ENCODE results near the gene ACOT13.

The ACOT13 gene

GRCh38 chr6:24689964-24690363 lies 23.1 kb downstream of the ACOT13 start:
- TF ChIP-seq ZNF384 (IDR thresholded peaks at IDR 0.05) (no peak), FOXM1 (IDR thresholded peaks at IDR 0.05; ENCODE audit: borderline replicate concordance) (no peak), NFRKB (IDR thresholded peaks at IDR 0.05) (no peak), SP1 (IDR thresholded peaks at IDR 0.05) (no peak), ARNT (IDR thresholded peaks at IDR 0.05) (no peak), SUZ12 (IDR thresholded peaks at IDR 0.05) (no peak), CTBP1 (IDR thresholded peaks at IDR 0.05; ENCODE audit: borderline replicate concordance) (no peak), LEF1 (IDR thresholded peaks at IDR 0.05; ENCODE audit: borderline replicate concordance) (no peak), FOXA1 (IDR thresholded peaks at IDR 0.05) (no peak), BHLHE40 (IDR thresholded peaks at IDR 0.05; ENCODE audit: borderline replicate concordance) (no peak), L3MBTL2 (conservative IDR thresholded peaks at IDR 0.05) (no peak), TARDBP (IDR thresholded peaks at IDR 0.05) (no peak), HDGF (IDR thresholded peaks at IDR 0.05; ENCODE audit: borderline replicate concordance) (no peak), ELF4 (IDR thresholded peaks at IDR 0.05) (no peak), FOXK2 (IDR thresholded peaks at IDR 0.05) (no peak)
- TF ChIP-seq, protein P1, sequence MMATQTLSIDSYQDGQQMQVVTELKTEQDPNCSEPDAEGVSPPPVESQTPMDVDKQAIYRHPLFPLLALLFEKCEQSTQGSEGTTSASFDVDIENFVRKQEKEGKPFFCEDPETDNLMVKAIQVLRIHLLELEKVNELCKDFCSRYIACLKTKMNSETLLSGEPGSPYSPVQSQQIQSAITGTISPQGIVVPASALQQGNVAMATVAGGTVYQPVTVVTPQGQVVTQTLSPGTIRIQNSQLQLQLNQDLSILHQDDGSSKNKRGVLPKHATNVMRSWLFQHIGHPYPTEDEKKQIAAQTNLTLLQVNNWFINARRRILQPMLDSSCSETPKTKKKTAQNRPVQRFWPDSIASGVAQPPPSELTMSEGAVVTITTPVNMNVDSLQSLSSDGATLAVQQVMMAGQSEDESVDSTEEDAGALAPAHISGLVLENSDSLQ (IDR thresholded peaks at IDR 0.05) = no peak
- ChIA-PET CTCF (no interaction called here), POLR2A (interaction anchor here (0.6 kb wide), 1 partner anchor 91 kb away, joined by 3 read pairs; no protein-coding TSS in a partner anchor)
- DNase-seq (ENCODE audit: extremely low spot score) = no peak

DNA sequence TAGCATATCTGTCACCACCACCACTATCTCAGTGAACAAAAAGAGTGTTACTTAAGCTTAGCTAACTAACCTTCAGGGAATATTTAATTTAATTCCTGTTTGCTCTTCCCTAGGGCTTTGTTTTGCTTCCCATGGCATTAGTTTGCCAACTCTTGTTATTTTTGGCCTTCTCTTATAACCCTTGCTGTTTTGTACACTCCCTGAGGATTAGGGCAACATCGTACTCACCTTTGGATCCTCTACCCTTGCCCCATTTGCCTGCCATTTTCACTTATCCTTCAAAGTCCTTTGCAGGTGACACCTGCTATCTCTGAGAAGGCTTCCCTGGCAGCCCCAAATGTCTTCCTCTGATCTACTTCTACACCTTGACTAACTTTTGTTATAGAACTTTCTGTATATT lies 23.7 kb downstream of the ACOT13 start:
- no peak for TF ChIP-seq LEF1 (IDR thresholded peaks at IDR 0.05; ENCODE audit: borderline replicate concordance)
- TF ChIP-seq NFRKB (IDR thresholded peaks at IDR 0.05) = no peak
- TF ChIP-seq TARDBP (IDR thresholded peaks at IDR 0.05) = no peak
- TF ChIP-seq ELF4 (IDR thresholded peaks at IDR 0.05) = no peak
- no peak for TF ChIP-seq FOXK2 (IDR thresholded peaks at IDR 0.05)
- no peak for TF ChIP-seq FOXM1 (IDR thresholded peaks at IDR 0.05; ENCODE audit: borderline replicate concordance)
- no peak for TF ChIP-seq ARNT (IDR thresholded peaks at IDR 0.05)
- TF ChIP-seq HDGF (IDR thresholded peaks at IDR 0.05; ENCODE audit: borderline replicate concordance) = no peak
- no peak for TF ChIP-seq SUZ12 (IDR thresholded peaks at IDR 0.05)
- TF ChIP-seq FOXA1 (IDR thresholded peaks at IDR 0.05) = no peak
- TF ChIP-seq CTBP1 (IDR thresholded peaks at IDR 0.05; ENCODE audit: borderline replicate concordance) = no peak
- TF ChIP-seq SP1 (IDR thresholded peaks at IDR 0.05) = no peak
- ChIA-PET CTCF (no interaction called here), POLR2A (interaction anchor here (0.6 kb wide), 1 partner anchor 92 kb away, joined by 3 read pairs; no protein-coding TSS in a partner anchor)
- DNase-seq (ENCODE audit: extremely low spot score) = no peak

- no peak for DNase-seq (ENCODE audit: extremely low spot score)
- TF ChIP-seq ARNT (IDR thresholded peaks at IDR 0.05) = no peak
- ChIA-PET POLR2A (no interaction called here), CTCF (no interaction called here)
Measured at GRCh38 chr6:24691550-24691949, 24.7 kb downstream of the ACOT13 start.

DNA sequence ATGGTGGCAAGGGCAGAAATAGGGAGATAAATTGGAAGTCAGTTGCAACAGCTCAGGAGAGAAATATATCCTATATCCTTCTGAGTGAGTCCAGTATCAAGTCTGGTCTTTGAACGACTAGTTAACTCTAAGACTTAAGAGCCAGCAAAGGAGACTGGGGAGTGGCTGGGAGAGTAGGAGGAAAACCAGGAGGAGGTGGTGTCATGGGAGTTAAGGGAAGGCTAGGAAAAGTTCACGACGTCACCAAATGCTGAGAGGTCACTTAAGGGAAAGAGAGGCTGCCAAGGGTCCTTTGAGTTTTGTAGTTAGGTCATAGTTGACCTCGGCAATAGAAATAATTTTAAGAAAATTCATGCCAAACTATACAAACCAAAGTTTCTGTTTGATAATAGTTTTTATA lies 25.1 kb downstream of the ACOT13 start:
- ChIA-PET POLR2A (no interaction called here), CTCF (no interaction called here)
- TF ChIP-seq LEF1 (IDR thresholded peaks at IDR 0.05; ENCODE audit: borderline replicate concordance) = no peak
- no peak for TF ChIP-seq TARDBP (IDR thresholded peaks at IDR 0.05)
- no peak for TF ChIP-seq FOXK2 (IDR thresholded peaks at IDR 0.05)
- TF ChIP-seq BHLHE40 (IDR thresholded peaks at IDR 0.05; ENCODE audit: borderline replicate concordance) = no peak
- no peak for TF ChIP-seq HDGF (IDR thresholded peaks at IDR 0.05; ENCODE audit: borderline replicate concordance)
- TF ChIP-seq FOXM1 (IDR thresholded peaks at IDR 0.05; ENCODE audit: borderline replicate concordance) = no peak
- TF ChIP-seq FOXA1 (IDR thresholded peaks at IDR 0.05) = no peak
- TF ChIP-seq SP1 (IDR thresholded peaks at IDR 0.05) = no peak
- TF ChIP-seq SUZ12 (IDR thresholded peaks at IDR 0.05) = no peak
- no peak for DNase-seq (ENCODE audit: extremely low spot score)

- ChIA-PET CTCF (no interaction called here), POLR2A (no interaction called here)
- no peak for DNase-seq (ENCODE audit: extremely low spot score)
- TF ChIP-seq FOXA1 (IDR thresholded peaks at IDR 0.05) = no peak
- no peak for TF ChIP-seq FOXM1 (IDR thresholded peaks at IDR 0.05; ENCODE audit: borderline replicate concordance)
- no peak for TF ChIP-seq CTBP1 (IDR thresholded peaks at IDR 0.05; ENCODE audit: borderline replicate concordance)
- TF ChIP-seq ARNT (IDR thresholded peaks at IDR 0.05) = no peak
- no peak for TF ChIP-seq LEF1 (IDR thresholded peaks at IDR 0.05; ENCODE audit: borderline replicate concordance)
- TF ChIP-seq ELF4 (IDR thresholded peaks at IDR 0.05) = no peak
- no peak for TF ChIP-seq NFRKB (IDR thresholded peaks at IDR 0.05)
- TF ChIP-seq, protein P1 (IDR thresholded peaks at IDR 0.05) = no peak
- no peak for TF ChIP-seq HDGF (IDR thresholded peaks at IDR 0.05; ENCODE audit: borderline replicate concordance)
- no peak for TF ChIP-seq TARDBP (IDR thresholded peaks at IDR 0.05)
- TF ChIP-seq SP1 (IDR thresholded peaks at IDR 0.05) = no peak
- no peak for TF ChIP-seq FOXK2 (IDR thresholded peaks at IDR 0.05)
- no peak for TF ChIP-seq SUZ12 (IDR thresholded peaks at IDR 0.05)
- TF ChIP-seq L3MBTL2 (conservative IDR thresholded peaks at IDR 0.05) = no peak
- TF ChIP-seq ZNF384 (IDR thresholded peaks at IDR 0.05) = no peak
- no peak for TF ChIP-seq BHLHE40 (IDR thresholded peaks at IDR 0.05; ENCODE audit: borderline replicate concordance)
Measured at GRCh38 chr6:24692415-24692814, 25.5 kb downstream of the ACOT13 start.

DNA sequence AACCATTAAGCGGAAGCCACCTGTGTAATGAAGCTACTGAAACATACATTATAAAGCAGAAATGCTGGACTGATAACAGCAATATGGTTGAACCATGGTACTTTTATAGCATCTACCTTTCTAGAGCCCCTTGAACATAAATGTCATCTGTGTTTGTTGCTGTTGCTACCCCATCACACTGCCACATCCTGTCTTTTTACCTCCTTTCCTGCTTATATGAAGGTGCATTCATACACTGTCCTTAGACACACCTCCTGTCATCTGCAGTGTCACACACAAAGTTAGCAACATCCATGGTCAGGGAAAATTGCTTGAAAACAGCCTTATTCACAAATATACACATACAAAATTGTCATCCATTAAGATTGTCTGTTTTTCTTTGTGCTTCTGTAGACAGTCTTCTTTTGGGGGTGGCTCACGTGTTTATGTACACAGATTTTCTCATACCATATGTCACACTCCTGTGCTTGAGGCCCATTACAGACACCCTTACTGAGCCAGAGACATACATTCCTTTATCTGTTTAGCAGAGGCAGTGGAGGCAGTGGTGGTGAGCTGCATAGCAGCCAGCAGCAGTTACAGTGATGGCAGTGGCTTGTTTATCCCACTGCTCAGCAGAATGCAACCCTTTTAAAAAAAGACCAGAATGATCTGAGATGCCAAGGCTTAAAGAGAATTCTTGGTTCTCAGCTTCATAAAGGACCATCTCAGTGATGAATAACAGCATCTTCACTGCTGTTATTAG lies 26.1 kb downstream of the ACOT13 start:
- ChIA-PET CTCF (interaction anchor here (0.5 kb wide), 1 partner anchor 141 kb away, joined by 3 read pairs; no protein-coding TSS in a partner anchor), POLR2A (no interaction called here)
- no peak for DNase-seq (ENCODE audit: extremely low spot score)
- TF ChIP-seq SUZ12 (IDR thresholded peaks at IDR 0.05) (no peak), TARDBP (IDR thresholded peaks at IDR 0.05) (no peak), ZNF384 (IDR thresholded peaks at IDR 0.05) (no peak), LEF1 (IDR thresholded peaks at IDR 0.05; ENCODE audit: borderline replicate concordance) (no peak), FOXK2 (IDR thresholded peaks at IDR 0.05) (no peak), BHLHE40 (IDR thresholded peaks at IDR 0.05; ENCODE audit: borderline replicate concordance) (no peak), NFRKB (IDR thresholded peaks at IDR 0.05) (no peak)

Measured in HEK293T (cell line).